ENCODE data around the gene PRKCI.
"Not testable (repeated sequence)": the region's sequence is repeated elsewhere in the genome, so short reads cannot be mapped to it uniquely, and the experiment has no call there.

Gene PRKCI

DNA sequence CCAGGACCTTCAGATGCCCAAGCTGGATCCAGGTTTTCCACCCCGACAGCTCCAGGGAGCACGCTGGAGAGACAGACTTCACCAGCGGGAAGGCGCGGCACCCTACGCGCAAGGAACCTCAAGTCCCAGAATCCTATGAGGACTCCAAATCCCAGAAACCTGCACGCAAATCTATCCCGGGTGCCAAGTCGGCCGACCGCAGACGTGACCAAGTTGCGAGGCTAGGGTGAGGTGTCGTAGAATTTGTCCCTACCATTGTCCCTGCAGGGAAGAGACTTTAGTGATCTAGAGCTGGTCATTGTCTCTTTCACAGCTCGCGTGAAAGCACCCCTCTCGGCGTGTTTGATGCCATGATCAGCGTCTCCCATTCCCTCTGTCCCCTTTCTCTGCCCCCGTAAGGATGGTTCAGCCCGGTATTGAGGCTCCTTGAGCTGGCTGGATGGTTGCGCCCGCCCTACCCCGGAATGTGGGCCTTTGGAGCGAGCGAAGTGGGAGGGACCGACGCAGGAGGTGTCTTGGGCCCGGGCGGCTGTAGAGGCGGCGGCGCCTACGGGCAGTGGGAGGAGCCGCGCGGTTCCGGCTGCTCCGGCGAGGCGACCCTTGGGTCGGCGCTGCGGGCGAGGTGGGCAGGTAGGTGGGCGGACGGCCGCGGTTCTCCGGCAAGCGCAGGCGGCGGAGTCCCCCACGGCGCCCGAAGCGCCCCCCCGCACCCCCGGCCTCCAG lies at the start of gene PRKCI:
Gene PRKCI (plus strand): TSS at position 501 of the 723 bp plus-strand sequence. CDS start 246 bp downstream, outside the sequence.
- peak; percentile 98 for DNase-seq (ENCODE audit: low read depth, low spot score)

DNA sequence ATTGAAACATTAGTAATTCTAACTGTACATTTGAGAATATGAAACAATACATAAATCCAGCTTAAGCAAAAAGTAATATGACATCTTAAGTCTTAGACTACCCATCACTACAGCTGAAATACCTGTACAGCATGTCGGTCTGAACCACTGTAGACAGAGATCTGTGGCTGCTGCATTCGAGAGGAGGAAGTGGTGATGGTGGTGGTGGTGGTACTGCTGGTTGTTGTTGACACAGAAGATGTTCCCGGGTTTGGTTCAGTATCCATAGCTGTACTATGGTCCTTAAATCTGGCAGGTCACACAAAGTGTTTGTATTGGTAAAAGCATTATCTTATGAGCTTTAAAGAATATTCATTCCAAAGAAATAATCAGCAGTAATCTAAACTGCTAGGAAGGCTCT lies 43.6 kb upstream of the PRKCI start:
- no peak for DNase-seq (ENCODE audit: low read depth, low spot score)

DNA sequence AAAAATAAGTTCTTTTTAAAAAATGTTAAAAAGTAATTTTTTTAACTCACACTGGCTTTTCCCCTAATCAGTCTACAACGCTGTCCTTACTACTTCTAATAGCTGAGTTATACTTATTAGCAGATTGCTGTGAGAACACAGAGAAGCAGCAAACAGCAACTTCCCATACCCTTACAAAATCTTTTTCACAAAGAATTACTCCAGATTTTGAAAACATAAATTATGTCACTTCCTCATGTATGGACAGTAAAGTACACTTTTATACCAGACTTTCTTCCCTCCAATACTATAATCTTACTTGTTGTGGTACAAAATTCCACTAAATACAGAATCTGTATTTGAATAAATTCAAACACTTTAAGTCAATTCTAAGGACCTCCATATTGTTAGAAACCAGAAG lies 42.8 kb upstream of the PRKCI start:
- DNase-seq (ENCODE audit: low read depth, low spot score) = no peak

DNA sequence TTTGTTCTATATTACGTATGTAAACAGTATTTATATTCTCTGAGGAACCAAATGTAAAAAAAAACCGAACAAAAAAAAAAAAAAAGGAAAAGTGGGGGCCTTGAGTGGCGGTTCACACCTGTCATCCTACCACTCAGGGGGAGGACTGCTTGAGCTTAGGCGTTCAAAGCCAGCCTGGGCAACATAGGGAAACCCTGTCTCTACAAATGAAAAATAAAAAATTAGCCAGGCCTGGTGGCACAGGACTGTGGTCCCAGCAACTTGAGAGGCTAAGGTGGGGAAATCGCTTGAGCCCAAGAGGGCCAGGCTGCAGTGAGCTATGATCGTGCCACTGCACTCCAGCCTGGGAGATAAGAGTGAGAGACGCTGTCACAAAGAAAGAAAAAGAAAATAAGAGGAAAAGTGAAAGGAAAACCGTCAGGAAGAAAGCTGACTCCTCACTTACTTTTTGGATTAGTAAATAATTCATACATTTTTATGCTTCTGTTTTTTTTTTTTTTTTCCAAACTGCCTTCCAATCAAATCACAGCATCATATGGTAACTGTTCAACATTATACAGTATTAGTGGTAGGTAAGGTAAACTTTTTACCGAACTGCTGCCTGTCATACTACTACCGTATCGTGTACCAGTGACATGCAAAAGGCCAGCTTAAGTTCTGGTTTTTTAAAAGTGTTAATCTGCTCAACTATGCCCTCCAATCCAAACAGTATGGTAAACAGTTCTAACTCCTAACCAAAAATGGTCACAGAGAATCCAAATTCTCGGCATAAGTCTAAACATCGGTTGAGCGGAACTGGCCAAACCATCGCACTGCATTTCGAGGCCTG lies 41.9 kb upstream of the PRKCI start:
- DNase-seq (ENCODE audit: low read depth, low spot score) = no peak

DNA sequence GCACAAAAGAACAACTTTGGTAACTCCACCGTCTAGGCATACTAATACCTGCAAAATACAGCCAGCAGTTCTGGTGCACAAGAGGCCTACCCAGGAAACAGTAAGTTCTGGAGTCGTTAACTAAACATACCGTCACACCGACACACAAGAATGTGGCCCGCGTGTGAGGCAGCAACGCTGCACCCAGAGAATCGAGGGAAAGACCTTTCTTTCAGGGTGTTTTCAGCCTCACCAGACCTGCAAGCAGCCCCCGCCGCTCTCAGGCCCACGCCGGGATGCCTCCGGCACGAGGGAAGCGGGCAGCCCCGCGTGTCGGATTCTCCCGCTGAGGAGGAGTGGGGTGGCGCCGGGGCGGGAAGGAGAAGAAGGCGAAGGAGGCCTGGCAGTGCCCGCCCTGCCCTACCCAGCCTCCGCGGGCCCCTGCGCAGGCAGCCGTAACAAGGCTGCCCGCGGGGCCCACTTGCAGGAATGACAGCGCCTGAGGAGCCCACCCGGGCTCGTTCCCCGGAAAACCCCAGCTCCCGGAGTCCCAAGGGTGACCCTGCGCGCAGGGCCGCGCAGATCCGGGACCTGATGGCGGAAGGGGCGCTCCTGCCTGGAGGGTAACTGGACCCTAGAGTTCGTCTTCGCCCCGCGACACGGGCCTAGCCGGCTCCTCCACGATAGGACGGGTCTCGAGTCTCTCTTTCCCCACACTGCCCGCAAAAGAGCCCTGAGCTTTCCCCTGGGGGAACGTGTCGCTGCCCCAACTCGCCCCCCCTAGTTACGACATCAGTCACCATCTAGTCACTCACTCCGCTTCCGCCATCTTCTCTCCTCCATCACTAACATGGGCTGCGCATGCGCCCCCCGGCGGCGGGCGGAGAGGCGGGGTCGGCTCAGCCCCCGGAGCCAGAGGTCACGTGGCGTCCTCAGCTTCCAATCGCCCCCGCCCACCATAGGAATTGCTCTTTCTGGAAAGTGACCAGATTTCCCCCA lies 41.0 kb upstream of the PRKCI start, which contains the start of gene PHC3:
Gene PHC3 (minus strand): TSS at position 826 of the 978 bp plus-strand sequence. CDS start 18 bp downstream, at position 808.
- DNase-seq (ENCODE audit: low read depth, low spot score) = peak; percentile 95

DNA sequence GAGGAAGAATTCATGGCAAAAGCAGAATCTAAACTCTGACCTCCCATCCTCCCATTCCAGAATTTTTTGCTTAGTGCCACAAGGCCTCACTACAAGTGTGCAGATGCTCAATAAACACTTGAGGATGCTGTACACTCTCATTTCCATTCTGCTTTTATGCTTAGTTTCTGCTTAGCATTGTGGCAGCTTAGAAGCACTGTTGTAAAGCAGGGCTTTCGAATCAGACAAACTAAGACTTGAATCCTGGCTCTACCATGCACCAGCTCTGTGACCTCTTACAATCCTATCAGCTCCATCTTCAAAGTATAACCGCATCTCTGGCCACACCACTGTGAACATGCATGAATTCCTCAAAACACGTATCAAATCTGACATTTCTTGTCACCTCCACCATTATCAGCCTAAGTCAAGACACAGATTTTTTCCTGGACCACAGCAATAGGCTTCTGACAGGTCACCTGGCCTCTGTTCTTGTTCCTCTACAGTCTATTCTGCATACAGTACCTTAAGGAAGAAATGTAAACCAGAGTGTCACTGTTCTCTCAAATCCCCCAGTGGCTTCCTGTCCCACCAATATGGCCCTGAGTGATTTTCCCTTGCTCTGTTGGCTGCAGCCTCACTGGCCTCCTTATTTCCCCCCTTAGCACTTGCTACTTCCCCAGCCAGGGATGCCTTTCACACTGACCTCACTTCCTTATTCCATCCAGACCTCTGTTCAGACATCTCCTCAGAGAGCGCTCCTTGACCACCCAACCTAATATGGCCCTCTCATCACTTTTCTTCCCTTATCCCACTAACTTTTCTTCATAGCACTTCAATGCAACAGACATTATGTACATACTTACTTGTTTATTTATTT lies 32.6 kb upstream of the PRKCI start:
- DNase-seq (ENCODE audit: low read depth, low spot score) = no peak

DNA sequence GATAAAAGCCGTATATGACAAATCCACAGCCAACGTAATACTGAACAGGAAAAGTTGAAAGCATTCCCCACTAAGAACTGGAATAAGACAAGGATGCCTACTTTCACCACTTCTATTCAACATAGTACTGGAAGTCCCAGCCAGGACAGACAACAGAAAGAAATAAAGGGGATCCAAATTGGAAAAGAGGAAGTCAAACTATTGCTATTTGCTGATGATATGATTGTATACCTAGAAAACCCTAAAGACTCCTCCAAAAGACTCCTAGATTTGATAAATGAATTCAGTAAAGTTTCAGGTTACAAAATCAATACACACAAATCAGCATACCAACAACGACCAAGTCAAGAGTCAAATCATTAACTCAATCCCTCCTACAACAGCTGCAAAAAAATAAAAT lies 26.5 kb upstream of the PRKCI start:
- DNase-seq (ENCODE audit: low read depth, low spot score) = not testable (repeated sequence)

DNA sequence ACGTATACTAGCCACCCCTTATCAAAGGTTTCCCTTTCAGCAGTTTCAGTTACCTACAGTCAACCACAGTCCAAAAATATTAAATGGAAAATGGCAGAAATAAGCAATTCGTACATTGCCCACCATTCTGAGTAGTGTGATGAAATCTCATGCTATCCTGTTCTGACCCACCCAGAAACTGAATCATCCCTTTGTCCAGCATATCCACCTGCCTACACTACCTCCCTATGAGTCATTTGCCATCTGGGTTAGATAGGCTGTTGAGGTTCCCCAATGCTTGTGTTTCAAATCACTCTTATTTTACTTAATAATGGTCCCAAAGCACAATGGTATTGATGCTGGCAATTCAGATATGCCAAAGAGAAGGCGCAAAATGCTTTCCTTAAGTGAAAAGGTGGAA lies 25.4 kb upstream of the PRKCI start:
- no peak for DNase-seq (ENCODE audit: low read depth, low spot score)

DNA sequence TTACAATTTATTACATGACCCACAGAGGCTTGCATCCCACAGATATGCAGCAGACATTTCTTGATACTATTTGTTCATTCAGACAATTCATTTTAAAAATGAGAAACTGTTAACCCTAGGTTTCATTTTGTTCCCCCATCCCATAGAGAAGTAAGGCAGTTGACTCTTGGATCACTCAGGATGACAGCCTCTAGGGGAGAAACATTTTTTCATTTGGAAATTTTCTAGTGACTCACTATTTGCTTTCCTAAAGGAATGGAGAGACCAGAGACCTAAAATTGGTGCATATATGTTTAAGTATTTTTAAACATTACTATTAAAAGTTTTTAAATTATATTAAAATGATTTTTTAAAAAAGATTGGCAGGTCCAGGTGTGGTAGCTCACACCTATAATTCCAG lies 21.2 kb upstream of the PRKCI start:
- DNase-seq (ENCODE audit: low read depth, low spot score) = no peak

DNA sequence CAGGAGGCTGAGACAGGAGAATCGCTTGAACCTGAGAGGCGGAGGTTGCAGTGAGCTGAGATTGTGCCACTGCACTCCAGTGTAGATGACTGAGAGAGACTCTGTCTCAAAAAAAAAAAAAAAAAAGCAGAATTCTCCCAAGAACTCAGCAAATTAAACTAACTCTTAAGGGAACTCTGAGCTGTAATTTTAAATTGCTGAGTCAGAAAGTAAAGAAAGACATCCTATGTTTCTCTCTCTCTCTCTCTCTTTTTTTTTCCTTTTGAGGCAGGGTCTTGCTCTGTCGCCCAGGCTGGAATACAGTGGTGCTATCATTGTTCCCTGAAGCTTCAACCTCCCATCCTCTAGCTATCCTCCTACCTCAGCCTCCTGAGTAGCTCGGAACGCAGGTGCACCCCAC lies 20.7 kb upstream of the PRKCI start:
- no peak for DNase-seq (ENCODE audit: low read depth, low spot score)

DNA sequence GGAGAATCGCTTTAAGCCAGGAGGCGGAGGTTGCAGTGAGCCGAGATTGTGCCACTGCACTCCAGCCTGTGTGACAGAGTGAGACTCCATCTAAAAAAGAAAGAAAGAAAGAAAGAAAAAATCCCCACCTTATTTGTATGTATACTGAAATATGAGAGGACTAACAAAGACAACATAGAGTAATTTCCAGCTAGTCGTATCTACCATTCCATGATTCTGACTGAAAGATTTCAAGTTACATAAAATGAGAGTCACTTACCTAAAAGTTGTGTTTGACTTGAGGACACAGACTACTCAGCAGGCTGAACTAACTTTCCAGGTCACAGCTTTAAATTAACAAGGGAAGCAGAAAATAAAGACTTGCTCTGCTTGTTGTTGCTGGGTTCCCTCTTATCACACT lies 18.8 kb upstream of the PRKCI start:
- no peak for DNase-seq (ENCODE audit: low read depth, low spot score)

DNA sequence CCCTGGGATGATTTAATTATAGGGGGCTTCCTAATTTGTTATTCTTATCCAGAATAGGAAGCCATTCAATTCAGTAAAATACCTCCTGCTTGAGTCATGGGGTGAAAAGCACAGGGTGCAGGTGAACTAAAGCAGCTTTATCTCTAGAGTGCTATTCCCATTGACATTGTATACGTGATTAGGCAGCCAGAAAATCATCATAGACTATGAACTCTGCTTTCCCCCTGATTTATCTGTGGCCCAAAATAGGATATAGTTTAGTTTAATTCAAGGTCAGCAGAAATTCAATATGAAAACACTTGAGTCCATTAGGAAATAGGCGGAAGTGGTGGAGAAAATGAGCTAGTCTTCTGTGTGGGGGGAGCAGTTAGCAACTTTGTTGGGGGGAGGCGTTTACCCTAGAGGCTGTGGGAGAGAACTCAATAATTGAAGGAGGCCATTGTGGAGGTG lies 18.2 kb upstream of the PRKCI start:
- no peak for DNase-seq (ENCODE audit: low read depth, low spot score)

DNA sequence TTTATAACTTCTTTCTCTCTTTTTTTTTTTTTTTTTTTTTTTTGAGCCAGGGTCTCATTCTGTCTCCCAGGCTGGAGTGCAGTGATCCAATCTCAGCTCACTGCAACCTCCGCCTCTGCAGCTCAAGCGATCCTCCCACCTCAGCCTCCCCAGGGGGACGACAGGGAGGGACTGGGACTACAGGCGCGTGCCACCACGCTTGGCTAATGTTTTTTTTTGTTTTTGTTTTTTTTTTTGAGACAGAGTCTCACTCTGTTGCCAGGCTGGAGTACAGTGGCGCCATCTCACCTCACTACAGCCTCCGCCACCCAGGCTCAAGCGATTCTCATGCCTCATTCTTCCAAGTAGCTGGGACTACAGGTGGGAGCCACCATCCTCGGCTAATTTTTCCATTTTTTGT lies 17.7 kb upstream of the PRKCI start:
- no peak for DNase-seq (ENCODE audit: low read depth, low spot score)

DNA sequence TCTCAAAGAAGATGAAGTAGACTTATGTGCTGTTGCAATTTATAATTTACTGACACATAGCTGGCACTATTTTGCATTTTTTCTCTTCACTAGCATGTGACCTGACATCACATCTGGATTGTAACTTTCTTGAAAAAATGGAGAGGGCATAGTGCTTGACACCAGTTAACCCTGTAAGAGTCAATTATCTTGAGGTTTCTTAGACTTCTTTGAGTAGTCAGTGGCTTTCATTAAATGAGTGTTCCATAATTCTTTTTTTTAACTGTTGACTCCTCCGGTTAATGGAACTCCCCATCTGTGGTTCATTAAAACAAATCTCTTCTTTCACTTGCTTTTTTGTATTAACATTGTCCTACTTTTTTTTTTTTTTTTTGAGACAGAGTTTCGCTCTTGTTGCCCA lies 16.9 kb upstream of the PRKCI start:
- DNase-seq (ENCODE audit: low read depth, low spot score) = no peak

DNA sequence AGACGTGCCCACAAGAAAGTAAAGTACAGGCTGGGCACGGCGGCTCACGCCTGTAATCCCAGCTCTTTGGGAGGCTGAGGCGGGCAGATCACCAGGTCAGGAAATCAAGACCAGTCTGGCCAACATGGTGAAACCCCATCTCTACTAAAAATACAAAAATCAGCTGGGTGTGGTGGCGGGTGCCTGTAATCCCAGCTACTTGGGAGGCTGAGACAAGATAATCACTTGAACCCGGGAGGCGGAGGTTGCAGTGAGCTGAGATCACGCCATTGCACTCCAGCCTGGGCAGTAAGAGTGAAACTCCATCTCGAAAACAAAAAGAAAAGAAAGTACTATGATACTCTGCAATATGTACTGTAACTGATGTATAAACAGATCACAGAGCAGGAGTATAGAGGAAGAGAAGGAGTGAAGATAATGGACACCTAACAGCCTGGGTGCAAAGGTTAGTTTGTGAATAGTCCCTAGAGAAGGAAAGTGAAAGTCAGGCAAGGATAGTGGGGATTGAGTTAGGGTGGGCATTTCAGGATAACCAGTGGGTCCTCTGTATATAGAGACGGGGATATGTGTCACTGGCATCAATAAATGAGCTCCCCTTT lies 16.0 kb upstream of the PRKCI start:
- not testable (repeated sequence) for DNase-seq (ENCODE audit: low read depth, low spot score)

DNA sequence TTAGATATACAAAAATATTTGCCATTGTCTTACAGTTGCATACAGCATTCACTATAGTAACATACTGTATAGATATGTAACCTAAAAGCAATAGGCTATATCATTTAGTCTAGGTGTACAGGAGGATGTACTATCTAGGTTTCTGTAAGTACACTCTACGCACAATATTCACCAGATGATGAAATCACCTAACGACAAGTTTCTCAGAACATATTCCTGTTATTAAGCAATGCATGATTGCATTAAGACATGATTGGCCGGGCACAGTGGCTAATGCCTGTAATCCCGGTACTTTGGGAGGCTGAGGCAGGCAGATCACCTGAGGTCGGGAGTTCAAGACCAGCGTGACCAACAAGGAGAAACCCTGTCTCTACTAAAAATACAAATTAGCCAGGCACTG lies 14.5 kb upstream of the PRKCI start:
- DNase-seq (ENCODE audit: low read depth, low spot score) = no peak

DNA sequence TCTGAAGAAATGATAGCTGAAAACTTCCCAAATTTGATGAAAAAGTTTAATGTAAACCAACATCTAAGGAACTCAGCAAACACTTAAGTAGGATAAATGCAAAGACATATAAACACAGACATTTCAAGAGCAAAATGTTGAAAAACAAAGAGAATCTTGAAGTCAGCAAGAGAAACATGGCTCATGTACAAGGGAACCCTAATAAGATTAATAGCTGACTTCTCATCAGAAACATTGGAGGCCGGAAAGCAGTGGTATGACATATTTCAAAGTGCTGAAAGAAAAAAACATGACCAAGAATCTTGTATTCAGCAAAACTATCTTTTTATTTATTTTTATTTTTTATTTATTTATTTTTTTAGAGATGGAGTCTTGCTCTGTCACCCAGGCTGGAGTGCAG lies 10.6 kb upstream of the PRKCI start:
- no peak for DNase-seq (ENCODE audit: low read depth, low spot score)

DNA sequence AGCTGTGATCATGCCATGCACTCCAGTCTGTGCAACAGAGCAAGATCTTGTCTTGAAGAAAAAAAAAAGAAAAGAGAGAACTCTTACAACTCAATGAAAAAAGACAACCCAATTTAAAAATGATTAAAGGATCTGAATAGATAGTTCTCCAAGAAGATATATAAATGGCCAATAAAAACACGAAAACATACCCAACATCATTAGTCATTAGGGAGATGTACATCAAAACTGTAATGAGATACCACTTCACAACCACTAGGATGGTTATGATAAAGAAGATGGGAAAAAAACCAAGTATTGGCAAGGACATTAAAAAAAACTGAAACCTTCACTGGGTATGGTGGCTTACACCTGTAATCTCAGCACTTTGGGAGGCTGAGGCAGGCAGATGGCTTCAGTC lies 2.4 kb upstream of the PRKCI start:
- no peak for DNase-seq (ENCODE audit: low read depth, low spot score)

DNA sequence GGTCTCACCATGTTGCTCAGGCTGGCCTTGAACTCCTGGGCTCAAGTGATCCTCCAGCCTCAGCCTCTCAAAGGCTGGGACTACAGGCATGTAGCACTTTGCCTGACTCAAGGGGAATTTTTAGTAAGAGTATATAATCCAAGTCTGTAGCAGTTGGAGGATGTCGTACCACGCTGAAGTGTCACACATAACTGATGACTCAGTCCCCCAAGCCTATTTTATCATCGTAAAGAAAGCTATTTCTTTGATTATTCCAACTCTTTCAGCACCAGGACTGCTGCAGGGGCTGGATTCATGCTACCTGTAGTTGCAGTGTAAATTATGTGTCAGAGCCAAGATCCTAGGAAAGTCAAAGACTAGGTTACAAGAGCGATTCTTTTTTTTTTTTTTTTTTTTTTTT lies 1.4 kb upstream of the PRKCI start:
- DNase-seq (ENCODE audit: low read depth, low spot score) = no peak

All from ELF-1 (cell line).